GM18907 (cell line): Measurements from ENCODE around the gene KASH5.

ENCODE experiments used
- ATAC-seq: cut with Tn5 transposase; IDR thresholded peaks from one replicate; pipeline ENCODE4 v1.9.1; 2021; ENCODE audit warnings: mild to moderate bottlenecking, moderate library complexity; ENCODE audit not compliant: unreplicated experiment

KASH5 gene

GRCh38 chr19:49420227-49420626, 32.2 kb downstream of the KASH5 start:
- ATAC-seq = no peak

- no peak for ATAC-seq
Observed at GRCh38 chr19:49421039-49421877, 33.2 kb downstream of the KASH5 start.

DNA sequence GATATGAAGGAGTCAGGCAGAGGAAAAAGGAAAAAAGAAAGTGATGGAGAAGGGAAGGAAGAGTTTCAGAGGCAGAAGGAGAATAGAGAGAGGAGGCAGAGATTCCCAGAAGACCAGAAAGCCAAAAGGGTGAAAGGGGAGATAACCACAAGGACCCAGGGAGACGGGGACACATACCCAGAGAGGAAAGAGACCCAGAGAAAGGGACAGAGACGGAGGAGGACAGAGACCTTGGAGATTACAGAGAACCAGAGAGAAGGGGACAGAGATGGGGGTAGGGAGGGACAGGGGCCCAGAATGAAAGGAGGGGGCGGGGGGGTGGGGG, 33.8 kb downstream of the KASH5 start:
- ATAC-seq = no peak

GRCh38 chr19:49422407-49423070, 34.5 kb downstream of the KASH5 start:
- no peak for ATAC-seq

DNA sequence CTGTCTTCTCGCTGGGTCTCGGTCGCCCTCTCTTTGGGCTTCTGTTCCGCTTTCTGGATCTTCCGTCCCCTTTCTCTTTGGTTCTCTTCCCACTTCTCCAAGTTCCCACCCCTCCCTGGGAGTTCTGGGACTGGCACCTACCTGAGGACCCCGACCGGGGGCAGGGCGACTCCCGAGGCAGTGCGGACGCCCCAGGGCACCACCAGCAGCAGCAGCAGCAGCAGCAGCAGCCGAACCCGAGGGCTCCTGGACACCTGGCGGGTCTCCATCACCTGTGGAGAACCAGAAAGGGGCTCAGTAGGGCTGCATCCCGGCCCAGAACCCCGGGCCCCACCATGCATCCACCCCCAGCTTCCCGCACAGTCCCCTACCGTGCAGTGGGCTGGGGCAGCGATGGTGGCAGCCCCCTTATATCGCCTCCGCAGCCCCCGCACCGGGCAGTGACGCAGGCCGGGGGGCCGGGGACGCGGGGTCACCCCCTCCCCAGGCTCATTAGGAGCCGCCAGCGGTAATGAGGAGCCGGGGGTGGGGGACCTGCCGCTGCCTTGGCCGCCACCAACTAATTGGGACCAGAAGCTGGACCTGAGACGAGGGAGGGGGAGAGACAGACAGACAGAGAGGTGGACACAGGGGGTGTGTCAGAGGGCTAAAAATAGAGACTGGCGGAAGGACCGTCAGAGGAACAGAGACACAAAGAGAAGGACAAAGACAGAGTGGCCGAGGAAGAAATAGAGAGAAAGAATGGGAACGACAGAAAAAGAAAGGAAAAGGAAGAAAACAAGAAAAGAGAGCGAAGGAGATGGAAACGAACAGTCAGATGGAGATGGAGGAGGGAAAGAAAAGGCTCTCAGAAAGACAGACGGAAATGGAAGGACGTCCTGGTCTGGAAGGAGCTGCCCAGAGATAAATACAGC, 35.3 kb downstream of the KASH5 start, which contains the start of gene PTH2:
Gene PTH2 (minus strand): TSS at position 371 of the 914 bp plus-strand sequence. CDS start 102 bp downstream, at position 269.
- ATAC-seq = no peak

GRCh38 chr19:49423985-49424303, 35.9 kb downstream of the KASH5 start:
- ATAC-seq = no peak

- no peak for ATAC-seq
Observed at GRCh38 chr19:49425178-49425577, 37.1 kb downstream of the KASH5 start, which contains the start of gene GFY. GFY (plus strand) TSS chr19:49425388; CDS start chr19:49426431, 1,043 bp downstream.

GRCh38 chr19:49425922-49426592, 38.0 kb downstream of the KASH5 start:
- no peak for ATAC-seq

DNA sequence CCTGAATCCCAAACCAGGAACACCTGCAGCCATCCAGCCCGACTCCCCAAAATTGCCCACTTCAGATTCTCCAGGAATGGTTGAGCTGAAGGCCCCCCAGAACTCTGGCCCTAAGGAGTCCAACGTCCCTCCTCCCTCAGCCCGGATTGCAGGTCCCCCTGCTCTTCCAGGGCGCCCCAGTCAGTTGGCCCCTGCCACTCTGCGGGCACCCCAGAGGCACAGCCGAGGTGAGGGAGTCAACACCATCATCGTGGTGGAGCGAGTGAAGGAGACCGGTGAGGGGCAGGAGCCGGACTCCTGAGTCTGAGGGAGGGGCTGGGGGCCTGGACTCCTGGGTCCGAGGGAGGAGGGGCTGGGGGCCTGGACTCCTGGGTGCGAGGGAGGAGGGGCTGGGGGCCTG, 39.3 kb downstream of the KASH5 start:
- no peak for ATAC-seq

- ATAC-seq = no peak
Observed at GRCh38 chr19:49427855-49428546, 40.0 kb downstream of the KASH5 start.

DNA sequence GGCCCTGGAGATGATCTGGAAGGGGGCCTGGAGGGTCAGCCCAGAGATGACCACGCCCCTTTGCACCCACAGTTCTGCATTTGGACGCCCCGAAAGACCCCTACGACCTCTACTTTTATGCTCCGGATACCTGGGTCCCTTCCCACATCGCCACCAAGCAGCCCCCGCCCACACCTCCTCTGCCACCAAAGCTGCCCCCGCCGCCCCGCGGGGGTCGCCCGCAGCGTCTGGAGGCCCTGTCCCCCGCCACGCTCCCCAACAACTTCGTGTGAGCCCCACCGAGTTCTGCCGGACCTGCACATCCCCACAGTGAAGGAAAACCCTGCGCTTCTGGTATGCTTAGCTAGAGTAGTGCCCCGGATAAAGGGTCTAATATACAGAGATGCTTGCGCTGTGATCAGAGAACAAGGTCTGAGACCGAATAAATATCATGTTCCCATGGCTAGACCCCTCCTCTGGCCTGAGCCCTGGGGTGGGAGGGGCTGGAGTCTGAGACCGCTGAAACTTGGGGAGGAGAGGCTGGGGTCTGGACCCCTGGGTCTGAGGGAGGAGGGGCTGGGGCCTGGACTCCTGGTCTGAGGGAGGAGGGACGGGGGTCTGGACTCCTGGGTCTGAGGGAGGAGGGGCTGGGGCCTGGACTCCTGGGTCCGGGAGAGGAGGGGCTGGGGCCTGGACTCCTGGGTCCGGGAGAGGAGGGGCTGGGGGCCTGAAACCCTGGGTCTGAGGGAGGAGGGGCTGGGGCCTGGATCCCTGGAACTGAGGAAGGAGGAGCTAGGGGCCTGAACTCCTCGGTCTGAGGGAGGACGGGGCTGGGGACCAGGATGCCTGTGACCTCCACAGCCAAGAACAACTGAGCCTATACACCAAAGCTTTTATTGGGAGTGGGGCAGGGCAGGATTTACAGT, 40.8 kb downstream of the KASH5 start:
- no peak for ATAC-seq

GRCh38 chr19:49430172-49430677, 42.2 kb downstream of the KASH5 start:
- ATAC-seq = no peak

- no peak for ATAC-seq
Observed at GRCh38 chr19:49430678-49431329, 42.8 kb downstream of the KASH5 start.

- no peak for ATAC-seq
Observed at GRCh38 chr19:49431330-49431749, 43.3 kb downstream of the KASH5 start.

GRCh38 chr19:49432141-49433073, 44.4 kb downstream of the KASH5 start:
- ATAC-seq = no peak

DNA sequence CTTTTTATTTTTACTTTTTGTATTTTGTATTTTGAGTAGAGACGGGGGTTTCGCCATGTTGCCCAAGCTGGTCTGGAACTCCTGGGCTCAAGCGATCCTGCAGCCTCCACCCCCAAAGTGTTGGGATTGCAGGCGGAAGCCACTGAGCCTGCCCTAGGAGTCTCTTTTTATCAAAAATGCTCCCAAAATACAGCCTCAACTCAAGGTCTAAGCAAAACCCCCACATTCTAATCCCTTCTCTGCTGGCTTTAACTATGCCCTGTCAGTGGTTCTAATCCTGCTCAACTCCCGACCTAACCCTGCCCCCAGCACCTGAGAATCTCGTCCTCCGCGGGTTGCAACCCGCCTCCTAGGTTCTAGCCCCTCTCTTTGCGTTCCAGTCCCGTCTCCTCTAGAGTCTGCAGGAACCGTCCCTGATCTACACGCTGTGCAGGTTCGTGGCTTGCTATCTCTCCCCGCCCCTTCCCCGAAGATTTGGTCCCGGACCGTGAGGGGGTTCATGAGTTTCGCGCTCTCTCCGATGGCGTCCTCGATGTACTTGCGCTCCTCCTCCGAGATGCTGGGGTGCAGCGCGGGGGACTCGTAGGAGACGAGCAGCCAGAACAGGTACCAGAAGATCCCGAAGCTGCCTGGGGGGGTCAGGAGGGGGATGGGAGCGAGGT, 45.3 kb downstream of the KASH5 start:
- no peak for ATAC-seq
